Measurements from ENCODE around the gene ZNF580.

DNA sequence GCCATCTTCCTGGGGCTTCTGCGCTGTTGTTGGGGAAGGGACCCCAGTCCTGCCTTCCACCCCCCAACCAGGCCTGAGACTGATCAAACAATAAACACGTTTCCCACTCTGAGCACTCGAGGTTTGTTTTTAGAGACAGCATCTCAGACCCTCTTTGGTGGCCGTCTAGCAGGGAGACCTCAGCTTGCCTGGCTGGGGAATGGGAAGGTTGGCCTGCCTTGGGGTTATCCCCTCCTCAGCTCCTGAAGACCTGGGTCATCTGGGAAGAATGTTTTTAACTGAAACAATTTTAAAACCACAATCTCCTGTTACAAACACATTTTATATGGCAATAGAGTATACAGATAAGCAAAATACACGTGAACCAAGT lies 4.7 kb downstream of the ZNF580 start:
- TF ChIP-seq, protein P1, sequence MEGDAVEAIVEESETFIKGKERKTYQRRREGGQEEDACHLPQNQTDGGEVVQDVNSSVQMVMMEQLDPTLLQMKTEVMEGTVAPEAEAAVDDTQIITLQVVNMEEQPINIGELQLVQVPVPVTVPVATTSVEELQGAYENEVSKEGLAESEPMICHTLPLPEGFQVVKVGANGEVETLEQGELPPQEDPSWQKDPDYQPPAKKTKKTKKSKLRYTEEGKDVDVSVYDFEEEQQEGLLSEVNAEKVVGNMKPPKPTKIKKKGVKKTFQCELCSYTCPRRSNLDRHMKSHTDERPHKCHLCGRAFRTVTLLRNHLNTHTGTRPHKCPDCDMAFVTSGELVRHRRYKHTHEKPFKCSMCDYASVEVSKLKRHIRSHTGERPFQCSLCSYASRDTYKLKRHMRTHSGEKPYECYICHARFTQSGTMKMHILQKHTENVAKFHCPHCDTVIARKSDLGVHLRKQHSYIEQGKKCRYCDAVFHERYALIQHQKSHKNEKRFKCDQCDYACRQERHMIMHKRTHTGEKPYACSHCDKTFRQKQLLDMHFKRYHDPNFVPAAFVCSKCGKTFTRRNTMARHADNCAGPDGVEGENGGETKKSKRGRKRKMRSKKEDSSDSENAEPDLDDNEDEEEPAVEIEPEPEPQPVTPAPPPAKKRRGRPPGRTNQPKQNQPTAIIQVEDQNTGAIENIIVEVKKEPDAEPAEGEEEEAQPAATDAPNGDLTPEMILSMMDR (IDR thresholded peaks at IDR 0.05 in 2 of 3, conservative IDR thresholded peaks at IDR 0.05 in 1 of 3; ENCODE audit: control insufficient read depth in 2 of 3, extremely low read depth in 1 of 3, insufficient read depth in 1 of 3, low read depth in 3 of 3, low read length in 3 of 3) = no peak
- TF ChIP-seq CBFB (IDR thresholded peaks at IDR 0.05; ENCODE audit: low read depth) = no peak
- no peak for TF ChIP-seq FOXM1 (IDR thresholded peaks at IDR 0.05; ENCODE audit: low read depth, low read length)
- TF ChIP-seq, protein P2, sequence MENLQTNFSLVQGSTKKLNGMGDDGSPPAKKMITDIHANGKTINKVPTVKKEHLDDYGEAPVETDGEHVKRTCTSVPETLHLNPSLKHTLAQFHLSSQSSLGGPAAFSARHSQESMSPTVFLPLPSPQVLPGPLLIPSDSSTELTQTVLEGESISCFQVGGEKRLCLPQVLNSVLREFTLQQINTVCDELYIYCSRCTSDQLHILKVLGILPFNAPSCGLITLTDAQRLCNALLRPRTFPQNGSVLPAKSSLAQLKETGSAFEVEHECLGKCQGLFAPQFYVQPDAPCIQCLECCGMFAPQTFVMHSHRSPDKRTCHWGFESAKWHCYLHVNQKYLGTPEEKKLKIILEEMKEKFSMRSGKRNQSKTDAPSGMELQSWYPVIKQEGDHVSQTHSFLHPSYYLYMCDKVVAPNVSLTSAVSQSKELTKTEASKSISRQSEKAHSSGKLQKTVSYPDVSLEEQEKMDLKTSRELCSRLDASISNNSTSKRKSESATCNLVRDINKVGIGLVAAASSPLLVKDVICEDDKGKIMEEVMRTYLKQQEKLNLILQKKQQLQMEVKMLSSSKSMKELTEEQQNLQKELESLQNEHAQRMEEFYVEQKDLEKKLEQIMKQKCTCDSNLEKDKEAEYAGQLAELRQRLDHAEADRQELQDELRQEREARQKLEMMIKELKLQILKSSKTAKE (IDR thresholded peaks at IDR 0.05; ENCODE audit: low read depth, poor library complexity, severe bottlenecking) = no peak
- TF ChIP-seq, protein P3, sequence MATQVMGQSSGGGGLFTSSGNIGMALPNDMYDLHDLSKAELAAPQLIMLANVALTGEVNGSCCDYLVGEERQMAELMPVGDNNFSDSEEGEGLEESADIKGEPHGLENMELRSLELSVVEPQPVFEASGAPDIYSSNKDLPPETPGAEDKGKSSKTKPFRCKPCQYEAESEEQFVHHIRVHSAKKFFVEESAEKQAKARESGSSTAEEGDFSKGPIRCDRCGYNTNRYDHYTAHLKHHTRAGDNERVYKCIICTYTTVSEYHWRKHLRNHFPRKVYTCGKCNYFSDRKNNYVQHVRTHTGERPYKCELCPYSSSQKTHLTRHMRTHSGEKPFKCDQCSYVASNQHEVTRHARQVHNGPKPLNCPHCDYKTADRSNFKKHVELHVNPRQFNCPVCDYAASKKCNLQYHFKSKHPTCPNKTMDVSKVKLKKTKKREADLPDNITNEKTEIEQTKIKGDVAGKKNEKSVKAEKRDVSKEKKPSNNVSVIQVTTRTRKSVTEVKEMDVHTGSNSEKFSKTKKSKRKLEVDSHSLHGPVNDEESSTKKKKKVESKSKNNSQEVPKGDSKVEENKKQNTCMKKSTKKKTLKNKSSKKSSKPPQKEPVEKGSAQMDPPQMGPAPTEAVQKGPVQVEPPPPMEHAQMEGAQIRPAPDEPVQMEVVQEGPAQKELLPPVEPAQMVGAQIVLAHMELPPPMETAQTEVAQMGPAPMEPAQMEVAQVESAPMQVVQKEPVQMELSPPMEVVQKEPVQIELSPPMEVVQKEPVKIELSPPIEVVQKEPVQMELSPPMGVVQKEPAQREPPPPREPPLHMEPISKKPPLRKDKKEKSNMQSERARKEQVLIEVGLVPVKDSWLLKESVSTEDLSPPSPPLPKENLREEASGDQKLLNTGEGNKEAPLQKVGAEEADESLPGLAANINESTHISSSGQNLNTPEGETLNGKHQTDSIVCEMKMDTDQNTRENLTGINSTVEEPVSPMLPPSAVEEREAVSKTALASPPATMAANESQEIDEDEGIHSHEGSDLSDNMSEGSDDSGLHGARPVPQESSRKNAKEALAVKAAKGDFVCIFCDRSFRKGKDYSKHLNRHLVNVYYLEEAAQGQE (IDR thresholded peaks at IDR 0.05; ENCODE audit: low read depth, low read length) = no peak
- no peak for TF ChIP-seq POLR2A (IDR thresholded peaks at IDR 0.05; ENCODE audit: low read depth, low read length)
- no peak for TF ChIP-seq ZNF622 (IDR thresholded peaks at IDR 0.05)
